ENCODE measurements around the gene DMP1.

DMP1 gene

DNA sequence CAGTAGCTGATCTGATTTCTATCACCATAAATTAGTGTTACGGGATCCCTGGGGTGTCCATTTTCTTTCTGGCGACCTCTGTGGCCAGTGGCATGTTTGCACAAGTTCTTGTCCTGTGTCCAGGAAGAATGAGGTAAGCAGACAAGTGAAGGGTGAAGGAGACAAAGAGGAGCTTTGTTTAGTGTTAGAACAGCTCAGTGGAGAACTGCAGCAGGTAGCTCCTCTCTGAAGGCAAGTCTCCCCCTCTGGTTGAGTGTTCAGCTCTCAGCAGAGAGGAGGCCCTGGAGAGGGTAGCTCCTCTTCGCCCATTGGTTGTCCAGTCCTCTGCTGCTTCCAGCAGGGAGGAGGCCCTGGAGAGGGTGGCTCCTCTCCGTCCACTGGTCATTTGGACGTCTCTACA is 47.2 kb downstream of the DMP1 start:
- Histone ChIP-seq H3K4me1 (no peaks in the 10 kb centered on the region), H3K4me2 (ENCODE audit: low read length) (no peak overlapping the region), H3K36me3 (ENCODE audit: control insufficient read depth, insufficient read depth, low read length) (no peaks in the 10 kb centered on the region), H3K79me2 (no peaks in the 10 kb centered on the region), H2AFZ (no peak overlapping the region), H3K27ac (no peak overlapping the region), H3K9me3 (ENCODE audit: control insufficient read depth, low read length) (no peaks in the 10 kb centered on the region), H3K9ac (no peak overlapping the region), H3K4me3 (ENCODE audit: low read depth, low read length) (no peak overlapping the region), H3K27me3 (ENCODE audit: control insufficient read depth, insufficient read depth, low read length) (no peaks in the 10 kb centered on the region)
- TF ChIP-seq, protein P1, sequence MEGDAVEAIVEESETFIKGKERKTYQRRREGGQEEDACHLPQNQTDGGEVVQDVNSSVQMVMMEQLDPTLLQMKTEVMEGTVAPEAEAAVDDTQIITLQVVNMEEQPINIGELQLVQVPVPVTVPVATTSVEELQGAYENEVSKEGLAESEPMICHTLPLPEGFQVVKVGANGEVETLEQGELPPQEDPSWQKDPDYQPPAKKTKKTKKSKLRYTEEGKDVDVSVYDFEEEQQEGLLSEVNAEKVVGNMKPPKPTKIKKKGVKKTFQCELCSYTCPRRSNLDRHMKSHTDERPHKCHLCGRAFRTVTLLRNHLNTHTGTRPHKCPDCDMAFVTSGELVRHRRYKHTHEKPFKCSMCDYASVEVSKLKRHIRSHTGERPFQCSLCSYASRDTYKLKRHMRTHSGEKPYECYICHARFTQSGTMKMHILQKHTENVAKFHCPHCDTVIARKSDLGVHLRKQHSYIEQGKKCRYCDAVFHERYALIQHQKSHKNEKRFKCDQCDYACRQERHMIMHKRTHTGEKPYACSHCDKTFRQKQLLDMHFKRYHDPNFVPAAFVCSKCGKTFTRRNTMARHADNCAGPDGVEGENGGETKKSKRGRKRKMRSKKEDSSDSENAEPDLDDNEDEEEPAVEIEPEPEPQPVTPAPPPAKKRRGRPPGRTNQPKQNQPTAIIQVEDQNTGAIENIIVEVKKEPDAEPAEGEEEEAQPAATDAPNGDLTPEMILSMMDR (IDR thresholded peaks at IDR 0.05): no peak

GRCh38 chr4:87697945-87698344 is 47.9 kb downstream of the DMP1 start:
- Histone ChIP-seq H3K27me3 (ENCODE audit: control insufficient read depth, insufficient read depth, low read length) (no peaks in the 10 kb centered on the region), H3K27ac (no peak overlapping the region), H3K4me3 (ENCODE audit: low read depth, low read length) (no peak overlapping the region), H2AFZ (no peak overlapping the region), H3K4me1 (no peaks in the 10 kb centered on the region), H3K9ac (no peak overlapping the region), H3K9me3 (ENCODE audit: control insufficient read depth, low read length) (no peaks in the 10 kb centered on the region), H3K4me2 (ENCODE audit: low read length) (no peak overlapping the region), H3K36me3 (ENCODE audit: control insufficient read depth, insufficient read depth, low read length) (no peaks in the 10 kb centered on the region), H3K79me2 (no peaks in the 10 kb centered on the region)
- TF ChIP-seq, protein P1 (IDR thresholded peaks at IDR 0.05): no peak

DNA sequence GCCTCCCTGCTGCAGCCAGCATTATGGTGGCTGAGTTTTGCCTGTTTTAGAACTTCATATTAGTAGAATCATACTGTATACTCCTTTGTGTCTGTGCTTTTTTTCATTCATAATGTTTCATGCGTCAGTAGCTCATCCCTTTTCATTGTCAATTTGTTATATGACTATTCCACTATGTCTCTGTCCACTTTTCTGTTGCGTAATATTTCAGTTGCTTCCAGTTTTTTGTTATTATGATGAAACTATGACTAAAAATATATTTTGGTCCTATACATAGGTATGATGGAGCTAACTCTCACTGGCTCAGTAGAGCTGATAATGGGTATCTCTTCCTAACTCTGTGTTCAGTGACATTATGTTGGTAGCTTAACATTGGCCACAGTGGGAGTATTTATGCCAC is 48.3 kb downstream of the DMP1 start:
- Histone ChIP-seq H3K9ac (no peak overlapping the region), H3K4me2 (ENCODE audit: low read length) (no peak overlapping the region), H2AFZ (no peak overlapping the region), H3K4me3 (ENCODE audit: low read depth, low read length) (no peak overlapping the region), H3K27ac (no peak overlapping the region), H3K4me1 (no peaks in the 10 kb centered on the region), H3K79me2 (no peaks in the 10 kb centered on the region), H3K36me3 (ENCODE audit: control insufficient read depth, insufficient read depth, low read length) (no peaks in the 10 kb centered on the region), H3K9me3 (ENCODE audit: control insufficient read depth, low read length) (no peaks in the 10 kb centered on the region), H3K27me3 (ENCODE audit: control insufficient read depth, insufficient read depth, low read length) (no peaks in the 10 kb centered on the region)
- TF ChIP-seq, protein P1 (IDR thresholded peaks at IDR 0.05): no peak

DNA sequence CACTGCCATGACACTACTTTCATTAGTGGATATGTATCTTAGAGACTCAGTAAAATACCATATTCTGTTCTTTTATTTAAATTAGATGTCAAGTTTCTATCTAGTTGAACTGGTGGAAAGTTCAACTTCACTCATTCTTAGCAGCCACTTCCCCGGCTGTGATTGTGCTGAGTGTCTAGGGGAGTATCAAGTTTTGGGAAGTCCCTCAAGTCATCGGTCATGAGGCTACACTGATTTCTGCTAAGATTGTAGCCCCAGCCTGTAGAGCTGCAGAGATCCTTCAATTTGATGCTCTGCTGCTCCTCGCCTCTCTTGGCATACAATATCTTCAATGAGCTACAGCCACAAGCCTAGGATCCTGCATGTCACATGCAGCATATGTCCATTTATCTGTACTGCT is 53.9 kb downstream of the DMP1 start:
- Histone ChIP-seq H3K9me3 (ENCODE audit: control insufficient read depth, low read length) (no peaks in the 10 kb centered on the region), H3K4me3 (ENCODE audit: low read depth, low read length) (no peak overlapping the region), H3K4me2 (ENCODE audit: low read length) (no peak overlapping the region), H3K79me2 (no peaks in the 10 kb centered on the region), H3K36me3 (ENCODE audit: control insufficient read depth, insufficient read depth, low read length) (no peaks in the 10 kb centered on the region), H3K9ac (no peak overlapping the region), H3K27me3 (ENCODE audit: control insufficient read depth, insufficient read depth, low read length) (no peaks in the 10 kb centered on the region), H3K4me1 (no peaks in the 10 kb centered on the region), H3K27ac (no peak overlapping the region), H2AFZ (no peak overlapping the region)
- TF ChIP-seq, protein P1 (IDR thresholded peaks at IDR 0.05): no peak

GRCh38 chr4:87707279-87707918 is 57.3 kb downstream of the DMP1 start:
- Histone ChIP-seq H3K27me3 (ENCODE audit: control insufficient read depth, insufficient read depth, low read length) (no peaks in the 10 kb centered on the region), H3K4me3 (ENCODE audit: low read depth, low read length) (no peak overlapping the region), H3K4me2 (ENCODE audit: low read length) (no peak overlapping the region), H3K9ac (no peak overlapping the region), H3K27ac (no peak overlapping the region), H3K36me3 (ENCODE audit: control insufficient read depth, insufficient read depth, low read length) (no peaks in the 10 kb centered on the region), H3K4me1 (no peaks in the 10 kb centered on the region), H2AFZ (no peak overlapping the region), H3K79me2 (no peaks in the 10 kb centered on the region), H3K9me3 (ENCODE audit: control insufficient read depth, low read length) (no peaks in the 10 kb centered on the region)
- TF ChIP-seq, protein P1 (IDR thresholded peaks at IDR 0.05): no peak
